AG04449 (cell line): ENCODE data around the gene TMEM184C.

Experiments
- CTCF ChIA-PET: fragments of 350-600 bp; formaldehyde crosslinking; extraction: SDS; loops from one replicate; lab custom pipeline; 2021; ENCODE audit warnings: antibody characterized with exemption; lab: Yijun Ruan, JAX
- POLR2A ChIA-PET: fragments of 400-600, 350-600 bp; formaldehyde crosslinking; extraction: SDS; loops from one replicate; lab custom pipeline; 2020; ENCODE audit warnings: antibody characterized with exemption, inconsistent platforms; lab: Yijun Ruan, JAX
- DNase-seq: peaks from one replicate; pipeline ENCODE4 v3.0.0-alpha.2; 2010; ENCODE audit warnings: low read depth, low spot score
- H3K4me3 ChIP-seq: 2 replicates; pipeline ENCODE4 v1.5.1; 2011; ENCODE audit warnings: low read depth, mild to moderate bottlenecking, control low read depth, low read length
- TF ChIP-seq, protein P1 (sequence below): IDR thresholded peaks from one replicate; pipeline ENCODE4 v1.5.1; 2011; ENCODE audit warnings: mild to moderate bottlenecking, moderate library complexity, low read length, control low read depth, inconsistent platforms; ENCODE audit not compliant: insufficient read depth; ENCODE audit errors: missing control alignments

The TMEM184C gene

GRCh38 chr4:147626903-147627302, 9.7 kb downstream of the TMEM184C start:
- no peak for DNase-seq
- ChIA-PET POLR2A (no interaction called here), CTCF (interaction anchor here (1.5 to 1.7 kb wide), 2 partner anchors 10 to 240 kb away, joined by 5 to 6 read pairs; partner anchors contain the start of gene TMEM184C)
- TF ChIP-seq, protein P1, sequence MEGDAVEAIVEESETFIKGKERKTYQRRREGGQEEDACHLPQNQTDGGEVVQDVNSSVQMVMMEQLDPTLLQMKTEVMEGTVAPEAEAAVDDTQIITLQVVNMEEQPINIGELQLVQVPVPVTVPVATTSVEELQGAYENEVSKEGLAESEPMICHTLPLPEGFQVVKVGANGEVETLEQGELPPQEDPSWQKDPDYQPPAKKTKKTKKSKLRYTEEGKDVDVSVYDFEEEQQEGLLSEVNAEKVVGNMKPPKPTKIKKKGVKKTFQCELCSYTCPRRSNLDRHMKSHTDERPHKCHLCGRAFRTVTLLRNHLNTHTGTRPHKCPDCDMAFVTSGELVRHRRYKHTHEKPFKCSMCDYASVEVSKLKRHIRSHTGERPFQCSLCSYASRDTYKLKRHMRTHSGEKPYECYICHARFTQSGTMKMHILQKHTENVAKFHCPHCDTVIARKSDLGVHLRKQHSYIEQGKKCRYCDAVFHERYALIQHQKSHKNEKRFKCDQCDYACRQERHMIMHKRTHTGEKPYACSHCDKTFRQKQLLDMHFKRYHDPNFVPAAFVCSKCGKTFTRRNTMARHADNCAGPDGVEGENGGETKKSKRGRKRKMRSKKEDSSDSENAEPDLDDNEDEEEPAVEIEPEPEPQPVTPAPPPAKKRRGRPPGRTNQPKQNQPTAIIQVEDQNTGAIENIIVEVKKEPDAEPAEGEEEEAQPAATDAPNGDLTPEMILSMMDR: no peak
- H3K4me3 ChIP-seq: no peak overlapping the region

GRCh38 chr4:147628415-147628814, 11.2 kb downstream of the TMEM184C start:
- H3K4me3 ChIP-seq: no peak overlapping the region
- ChIA-PET POLR2A (interaction anchor here (0.6 kb wide), 2 partner anchors 29 to 159 kb away, joined by 3 read pairs; no protein-coding TSS in a partner anchor), CTCF (interaction anchor here (3.8 kb wide), 1 partner anchor 238 kb away, joined by 30 read pairs; no protein-coding TSS in a partner anchor)
- no peak for DNase-seq
- TF ChIP-seq, protein P1: no peak

DNA sequence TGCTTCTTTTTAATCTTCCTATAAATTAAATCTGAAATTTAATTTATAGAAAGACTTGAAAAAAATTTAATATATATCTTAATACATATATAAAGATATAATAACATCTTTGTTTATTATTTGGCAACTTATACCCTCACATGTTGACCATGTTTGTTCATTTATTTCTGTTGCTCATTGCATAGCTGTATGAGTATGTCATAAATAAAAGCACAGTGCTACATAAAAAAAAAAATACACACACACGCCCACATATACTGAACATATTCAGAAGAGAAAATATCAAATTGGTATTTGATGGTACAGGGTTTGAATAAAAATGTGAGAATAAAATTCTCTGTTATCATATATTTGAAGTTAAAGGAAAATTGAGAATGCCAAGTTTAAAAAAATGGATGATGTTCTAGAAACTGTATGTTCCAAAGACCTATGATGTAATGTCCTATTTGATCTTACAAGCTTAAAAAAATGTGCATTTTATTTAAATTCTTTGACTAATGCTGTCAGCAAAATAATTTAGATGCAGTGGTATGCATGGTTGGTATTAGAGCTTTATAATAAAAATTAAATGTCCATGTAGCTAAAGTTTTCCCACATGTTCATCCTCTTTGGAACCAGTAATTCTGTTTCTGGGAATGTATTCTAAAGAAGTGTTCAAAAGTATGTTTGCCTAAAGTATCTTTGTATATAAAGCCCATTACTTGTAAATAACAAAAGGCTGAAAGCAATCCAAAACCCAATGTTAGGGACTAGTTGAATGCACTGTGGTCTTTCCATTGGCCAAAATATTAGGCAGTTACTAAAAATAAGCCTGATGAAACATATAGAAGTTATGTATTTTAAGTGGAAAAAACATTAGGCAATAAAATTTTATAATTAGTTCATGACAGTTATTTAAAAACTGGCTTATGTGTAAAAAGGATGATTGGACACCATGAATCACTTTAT, 12.9 kb downstream of the TMEM184C start:
- ChIA-PET CTCF (interaction anchor here (0.5 to 3.8 kb wide), 4 partner anchors 13 to 474 kb away, joined by 3 to 30 read pairs (median 6); partner anchors contain the start of gene TMEM184C), POLR2A (no interaction called here)
- TF ChIP-seq, protein P1: no peak
- no peak for DNase-seq
- no peak overlapping the region for H3K4me3 ChIP-seq

DNA sequence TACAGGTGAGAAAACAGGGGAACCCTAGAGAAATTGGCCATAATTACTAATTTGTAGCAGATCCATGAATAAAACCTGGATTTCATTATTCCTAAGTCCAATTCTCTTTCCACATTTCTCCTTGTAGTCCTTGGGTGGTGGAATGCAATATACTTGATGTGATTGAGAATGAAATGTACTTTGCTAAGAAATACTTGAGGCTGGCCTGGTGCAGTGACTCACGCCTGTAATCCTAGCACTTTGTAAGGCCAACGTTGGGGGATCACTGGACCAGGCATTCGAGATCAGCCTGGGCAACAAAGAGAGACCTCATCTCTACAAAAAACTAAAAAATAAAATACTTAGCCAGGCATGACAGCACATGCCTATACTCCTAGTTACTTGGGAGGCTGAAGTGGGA, 15.9 kb downstream of the TMEM184C start:
- TF ChIP-seq, protein P1: no peak
- H3K4me3 ChIP-seq: no peak overlapping the region
- DNase-seq: no peak
- CTCF ChIA-PET: interaction anchor here (0.8 to 1.9 kb wide), 3 partner anchors 75 to 234 kb away, joined by 3 to 13 read pairs (median 3); no protein-coding TSS in a partner anchor
- POLR2A ChIA-PET: no interaction called here

GRCh38 chr4:147633643-147634042, 16.4 kb downstream of the TMEM184C start:
- CTCF ChIA-PET: interaction anchor here (0.8 to 1.9 kb wide), 5 partner anchors 9 to 234 kb away, joined by 3 to 13 read pairs (median 3); partner anchors contain the start of gene TMEM184C
- TF ChIP-seq, protein P1: no peak
- DNase-seq: no peak
- H3K4me3 ChIP-seq: no peak overlapping the region
- POLR2A ChIA-PET: no interaction called here

GRCh38 chr4:147635348-147635747, 18.2 kb downstream of the TMEM184C start:
- CTCF ChIA-PET: no interaction called here
- POLR2A ChIA-PET: no interaction called here
- DNase-seq: no peak
- no peak overlapping the region for H3K4me3 ChIP-seq
- TF ChIP-seq, protein P1: no peak
